Liver (tissue), 9 donors: ENCODE measurements around the gene GATA2. TPM values are rescaled to one million over a fixed set of nuclear protein-coding genes. Genes with fewer than 3 reads are reported as not detected.

ENCODE experiments used
- DNase-seq: peaks from one replicate; pipeline ENCODE4 v3.0.0-alpha.2; 2017; ENCODE audit warnings: low spot score
- H3K27ac ChIP-seq, 2 donors: one replicate each; pipeline ENCODE4 v1.7.0; 2013; ENCODE audit warnings: inconsistent platforms in 2 of 2, low read length in 2 of 2, control low read depth in 1 of 2, low read depth in 1 of 2, mild to moderate bottlenecking in 1 of 2
- H3K27me3 ChIP-seq, 4 donors: one replicate each; pipeline versions ENCODE4 v1.6.1 to v1.7.0; 2013; ENCODE audit warnings: low read length in 3 of 4, inconsistent platforms in 1 of 4, mild to moderate bottlenecking in 1 of 4, moderate library complexity in 1 of 4; ENCODE audit not compliant: control insufficient read depth in 4 of 4, insufficient read depth in 4 of 4
- H3K36me3 ChIP-seq, 4 donors: one replicate each; pipeline versions ENCODE4 v1.6.1 to v1.7.0; 2013; ENCODE audit warnings: low read length in 3 of 4, mild to moderate bottlenecking in 3 of 4, low read depth in 1 of 4, moderate library complexity in 1 of 4; ENCODE audit not compliant: control insufficient read depth in 4 of 4, insufficient read depth in 3 of 4
- H3K4me1 ChIP-seq, 4 donors: one replicate each; pipeline versions ENCODE4 v1.6.1 to v1.7.0; 2013; ENCODE audit warnings: low read length in 3 of 4, mild to moderate bottlenecking in 3 of 4, moderate library complexity in 1 of 4; ENCODE audit not compliant: control insufficient read depth in 4 of 4, insufficient read depth in 4 of 4
- H3K4me3 ChIP-seq, 3 donors: one replicate each; pipeline versions ENCODE4 v1.6.1 to v1.7.0; 2013; ENCODE audit warnings: low read length in 3 of 3, control low read depth in 1 of 3, low read depth in 1 of 3, mild to moderate bottlenecking in 1 of 3
- H3K9ac ChIP-seq, 2 donors: one replicate each; pipeline ENCODE4 v1.7.0; 2013; ENCODE audit warnings: low read length in 2 of 2, mild to moderate bottlenecking in 2 of 2, moderate library complexity in 2 of 2, control low read depth in 1 of 2, low read depth in 1 of 2
- H3K9me3 ChIP-seq, 4 donors: one replicate each; pipeline versions ENCODE4 v1.6.1 to v1.7.0; 2013; ENCODE audit warnings: low read length in 3 of 4; ENCODE audit not compliant: control insufficient read depth in 4 of 4
- ATF3 ChIP-seq: IDR thresholded peaks from 2 replicates; pipeline ENCODE4 v1.6.1; 2016; ENCODE audit warnings: antibody characterized with exemption
- EGR1 ChIP-seq, 2 donors: IDR thresholded peaks; 2 replicates each; pipeline ENCODE4 v1.6.1; 2016 to 2018; ENCODE audit warnings: antibody characterized with exemption in 2 of 2, low read depth in 2 of 2
- FOXA1 ChIP-seq: IDR thresholded peaks from 2 replicates; pipeline ENCODE4 v1.6.1; 2016; ENCODE audit warnings: antibody characterized with exemption
- FOXA2 ChIP-seq: IDR thresholded peaks from 2 replicates; pipeline ENCODE4 v1.6.1; 2016; ENCODE audit warnings: antibody characterized with exemption
- GABPA ChIP-seq, 2 donors: IDR thresholded peaks in 1 of 2; conservative IDR thresholded peaks in 1 of 2; 2 replicates each; pipeline ENCODE4 v1.6.1; 2016; ENCODE audit warnings: antibody characterized with exemption in 2 of 2, mild to moderate bottlenecking in 1 of 2, moderate library complexity in 1 of 2
- HNF4A ChIP-seq, 2 donors: conservative IDR thresholded peaks; 2 replicates each; pipeline ENCODE4 v1.6.1; 2016; ENCODE audit warnings: antibody characterized with exemption in 2 of 2, mild to moderate bottlenecking in 2 of 2
- HNF4G ChIP-seq: IDR thresholded peaks from 2 replicates; pipeline ENCODE4 v1.6.1; 2016; ENCODE audit warnings: antibody characterized with exemption
- JUND ChIP-seq, 2 donors: IDR thresholded peaks; 2 replicates each; pipeline ENCODE4 v1.6.1; 2016; ENCODE audit warnings: antibody characterized with exemption in 2 of 2
- MAX ChIP-seq: IDR thresholded peaks from 2 replicates; pipeline ENCODE4 v1.6.1; 2016; ENCODE audit warnings: antibody characterized with exemption
- NR2F2 ChIP-seq: IDR thresholded peaks from 2 replicates; pipeline ENCODE4 v1.6.1; 2016; ENCODE audit warnings: antibody characterized with exemption
- RAD21 ChIP-seq, 2 donors: IDR thresholded peaks; 2 replicates each; pipeline ENCODE4 v1.6.1; 2016; ENCODE audit warnings: antibody characterized with exemption in 2 of 2, mild to moderate bottlenecking in 2 of 2
- REST ChIP-seq: IDR thresholded peaks from 2 replicates; pipeline ENCODE4 v1.6.1; 2016; ENCODE audit warnings: antibody characterized with exemption, mild to moderate bottlenecking
- RXRA ChIP-seq, 2 donors: IDR thresholded peaks; 2 replicates each; pipeline ENCODE4 v1.6.1; 2017 to 2018; ENCODE audit warnings: antibody characterized with exemption in 2 of 2, mild to moderate bottlenecking in 1 of 2
- SP1 ChIP-seq: IDR thresholded peaks from 2 replicates; pipeline ENCODE4 v1.6.1; 2018; ENCODE audit warnings: antibody characterized with exemption, mild to moderate bottlenecking
- TAF1 ChIP-seq: conservative IDR thresholded peaks from 2 replicates; pipeline ENCODE4 v1.6.1; 2016; ENCODE audit warnings: antibody characterized with exemption, mild to moderate bottlenecking
- YY1 ChIP-seq: IDR thresholded peaks from 2 replicates; pipeline ENCODE4 v1.6.1; 2016; ENCODE audit warnings: antibody characterized with exemption, mild to moderate bottlenecking
- ZBTB33 ChIP-seq: IDR thresholded peaks from 2 replicates; pipeline ENCODE4 v1.6.1; 2016; ENCODE audit warnings: antibody characterized with exemption
- WGBS: extraction: QIAGEN DNeasy Blood & Tissue Kit; methylation state at CpG from one replicate; pipeline ENCODE4 v1.1.7; 2013; 5-methylcytosine and 5-hydroxymethylcytosine counted together
- polyA plus RNA-seq, 2 donors: library from polyadenylated mRNA; stranded (reverse) in 1 of 2; unstranded in 1 of 2; fragments of 200-250 nt in 1 of 2; fragments of >200 nt in 1 of 2; fragmentation: Nextera tagmentation in 1 of 2; extraction: Ambion mirVana in 1 of 2; gene quantifications; one replicate each; pipeline versions ENCODE4 v1.2.1 to v1.2.3, GENCODE V29; 2013 to 2015
- total RNA-seq, 2 donors: library from RNA; depleted of rRNA; stranded (reverse); fragments of >200 nt; gene quantifications; one replicate each; pipeline ENCODE4 v1.2.3, GENCODE V29; 2014
- donor health status: healthy.
- donor health status: healthy.
- donor health status: healthy.
- donor health status: healthy.
- donor health status: healthy.

The GATA2 gene
- total and polyA plus RNA-seq, 4 donors: 0.25 to 2.8 (median 0.54) TPM

- TF ChIP-seq REST (no peak), NR2F2 (no peak), FOXA1 (no peak), TAF1 (no peak), HNF4G (no peak), MAX (no peak)
Observed at GRCh38 chr3:128475355-128475754, 17.6 kb downstream of the GATA2 start (continued).

DNA sequence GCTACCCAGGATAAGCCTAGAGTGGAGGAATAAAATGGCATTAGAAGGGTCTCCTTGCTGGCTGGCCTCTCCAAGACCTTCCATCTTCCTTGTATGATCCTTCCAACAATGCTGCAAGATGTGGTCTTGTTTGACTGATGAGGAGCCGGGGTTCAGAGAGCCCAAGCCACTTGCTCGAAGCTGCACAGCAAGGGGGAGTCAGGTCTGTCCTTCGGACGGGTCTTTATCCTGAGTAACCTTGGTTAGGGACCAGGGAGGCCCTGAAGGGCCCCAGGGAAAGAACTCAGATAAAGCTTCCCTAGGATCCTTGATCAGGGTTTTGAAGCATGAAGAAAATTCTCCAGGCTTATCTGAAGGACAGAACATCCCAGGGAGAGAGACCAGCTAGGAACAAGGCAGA is 19.3 kb downstream of the GATA2 start:
- Histone ChIP-seq H3K4me1 (no peaks in the 10 kb centered on the region), H3K9ac (no peak overlapping the region), H3K27ac (no peak overlapping the region), H3K36me3 (no peaks in the 10 kb centered on the region), H3K9me3 (peaks cover 0 to 3% (median 0%) of the 10 kb centered on the region in 4 donors), H3K27me3 (peaks cover 0 to 9% (median 1%) of the 10 kb centered on the region in 4 donors), H3K4me3 (no peak overlapping the region)
- no peak for DNase-seq
- TF ChIP-seq REST (no peak), RXRA (IDR thresholded peaks at IDR 0.05) (no peak), RAD21 (IDR thresholded peaks at IDR 0.05) (no peak), MAX (no peak), TAF1 (no peak), SP1 (no peak), YY1 (no peak), ATF3 (no peak), ZBTB33 (no peak), GABPA (IDR thresholded peaks at IDR 0.05 in 1 of 2, conservative IDR thresholded peaks at IDR 0.05 in 1 of 2) (no peak), HNF4A (conservative IDR thresholded peaks at IDR 0.05) (no peak), EGR1 (IDR thresholded peaks at IDR 0.05; ENCODE audit: low read depth in 2 of 2) (no peak), JUND (IDR thresholded peaks at IDR 0.05) (no peak), FOXA2 (no peak)
- WGBS: 52% methylated on average over 4 of the region's 4 CpGs
